ENCODE data around the gene ANAPC5. TPM values are rescaled to one million over a fixed set of nuclear protein-coding genes. Genes with fewer than 3 reads are reported as not detected.
"Not testable (repeated sequence)": the region's sequence is repeated elsewhere in the genome, so short reads cannot be mapped to it uniquely, and the experiment has no call there.

The ANAPC5 gene
- polyA plus RNA-seq, 3 donors from 2014 or later: 150 to 248 (median 157) TPM

DNA sequence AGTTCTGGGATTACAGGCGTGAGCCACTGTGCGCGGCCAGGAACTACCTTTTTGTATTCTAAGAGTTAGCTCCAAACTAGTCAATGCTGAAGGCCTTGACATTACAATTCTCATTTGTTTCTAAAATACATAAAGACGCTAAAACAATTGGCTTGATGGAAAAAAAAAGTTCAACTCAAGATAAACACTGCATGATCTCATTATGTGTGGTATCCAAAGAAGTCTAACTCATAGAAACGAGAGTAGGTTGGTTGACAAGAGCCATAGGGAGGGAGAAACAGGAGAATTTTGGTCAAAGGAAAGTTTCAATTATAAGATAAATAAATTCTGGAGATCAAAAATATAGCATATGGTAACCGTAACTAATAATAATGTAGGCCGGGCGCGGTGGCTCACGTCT is 27.7 kb upstream of the ANAPC5 start:
- H3K4me1 Mint-ChIP-seq: no peaks in the 10 kb centered on the region
- no peaks in the 10 kb centered on the region for H3K9me3 Mint-ChIP-seq
- no peak overlapping the region for H3K27ac Mint-ChIP-seq
- peaks cover 0 to 4% (median 2%) of the 10 kb centered on the region in 3 donors for H3K27me3 Mint-ChIP-seq (ENCODE audit: low read depth in 3 of 3)
- no peak for DNase-seq
- H3K36me3 Mint-ChIP-seq: no peaks in the 10 kb centered on the region
- H3K4me3 Mint-ChIP-seq: no peak overlapping the region

GRCh38 chr12:121378736-121379135 is 26.5 kb upstream of the ANAPC5 start:
- no peak for DNase-seq
- Mint-ChIP-seq H3K4me1 (peaks cover 0 to 3% of the 10 kb centered on the region in 2 donors), H3K36me3 (no peaks in the 10 kb centered on the region), H3K27ac (no peak overlapping the region), H3K4me3 (no peak overlapping the region), H3K27me3 (ENCODE audit: low read depth in 3 of 3) (peaks cover 0 to 4% (median 2%) of the 10 kb centered on the region in 3 donors), H3K9me3 (no peaks in the 10 kb centered on the region)

DNA sequence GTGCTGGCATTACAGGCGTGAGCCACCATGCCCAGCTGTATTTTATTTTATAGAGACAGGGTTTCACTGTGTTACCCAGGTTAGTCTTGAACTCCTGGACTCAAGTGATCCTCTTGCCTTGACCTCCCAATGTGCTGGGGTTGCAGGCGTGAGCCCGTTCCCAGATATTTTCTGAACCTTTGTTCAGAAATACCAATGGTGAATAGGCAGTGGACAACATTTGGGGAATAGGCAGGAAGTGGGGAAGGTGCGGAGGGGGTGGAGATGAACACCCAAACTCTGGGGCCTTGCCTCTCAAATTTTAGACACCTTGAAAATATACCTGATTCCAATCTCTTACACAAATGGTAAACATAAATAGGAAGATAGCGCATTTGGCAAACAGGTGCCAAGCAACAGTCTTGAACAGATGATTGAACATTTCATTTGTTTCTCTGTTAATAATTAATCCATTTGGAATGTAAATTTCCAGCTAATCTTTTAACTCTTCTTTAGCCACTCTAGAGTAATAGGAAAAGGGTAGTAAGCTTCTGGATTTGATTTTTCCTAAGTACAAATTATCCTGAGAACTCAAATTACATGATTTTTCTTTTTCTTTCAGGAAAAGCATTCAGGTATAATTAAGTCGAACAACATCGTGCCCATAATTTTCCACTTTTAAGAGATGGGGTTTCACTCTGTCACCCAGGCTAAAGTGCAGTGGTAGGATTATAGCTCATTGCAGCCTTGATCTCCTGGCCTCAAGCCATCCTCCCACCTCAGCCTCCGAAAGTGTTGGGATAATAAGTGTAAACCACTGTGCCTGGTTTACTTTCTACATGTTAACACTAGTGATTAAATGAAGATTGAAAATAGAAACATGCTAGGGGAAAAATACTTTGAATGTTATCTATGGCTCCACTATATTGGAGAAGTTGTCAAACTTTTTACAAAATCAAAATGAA is 24.8 kb upstream of the ANAPC5 start:
- H3K27me3 Mint-ChIP-seq (ENCODE audit: low read depth in 3 of 3): peaks cover 2 to 4% (median 3%) of the 10 kb centered on the region in 3 donors
- no peaks in the 10 kb centered on the region for H3K36me3 Mint-ChIP-seq
- H3K27ac Mint-ChIP-seq: no peak overlapping the region
- peaks cover 0 to 8% of the 10 kb centered on the region in 2 donors for H3K4me1 Mint-ChIP-seq
- no peaks in the 10 kb centered on the region for H3K9me3 Mint-ChIP-seq
- no peak overlapping the region for H3K4me3 Mint-ChIP-seq
- no peak for DNase-seq

GRCh38 chr12:121374945-121375584 is 22.9 kb upstream of the ANAPC5 start:
- not testable (repeated sequence) for DNase-seq; H3K27me3 Mint-ChIP-seq (ENCODE audit: low read depth in 3 of 3); H3K36me3 Mint-ChIP-seq; H3K4me1 Mint-ChIP-seq; H3K9me3 Mint-ChIP-seq; H3K4me3 Mint-ChIP-seq; H3K27ac Mint-ChIP-seq

DNA sequence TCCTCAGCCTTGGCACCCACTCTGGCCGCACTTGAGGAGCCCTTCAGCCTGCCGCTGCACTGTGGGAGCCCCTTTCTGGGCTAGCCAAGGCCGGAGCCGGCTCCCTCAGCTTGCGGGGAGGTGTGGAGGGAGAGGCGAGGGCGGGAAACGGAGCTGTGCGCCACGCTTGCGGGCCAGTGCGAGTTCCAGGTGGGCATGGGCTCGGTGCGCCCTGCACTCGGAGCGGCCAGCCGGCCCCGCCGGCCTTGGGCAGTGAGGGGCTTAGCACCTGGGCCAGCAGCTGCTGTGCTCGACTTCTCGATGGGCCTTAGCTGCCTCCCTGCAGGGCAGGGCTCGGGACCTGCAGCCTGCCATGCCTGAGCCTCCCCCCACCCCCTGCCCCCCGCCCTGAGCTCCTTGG is 22.1 kb upstream of the ANAPC5 start:
- not testable (repeated sequence) for H3K27ac Mint-ChIP-seq; H3K4me3 Mint-ChIP-seq; DNase-seq; H3K27me3 Mint-ChIP-seq (ENCODE audit: low read depth in 3 of 3); H3K9me3 Mint-ChIP-seq; H3K4me1 Mint-ChIP-seq; H3K36me3 Mint-ChIP-seq

- Mint-ChIP-seq H3K4me3 (peak overlapping the region in 4 of 5 donors; percentile 12 to 38 (median 21)), H3K27me3 (ENCODE audit: low read depth in 3 of 3) (peaks cover 0 to 5% (median 4%) of the 10 kb centered on the region in 3 donors), H3K27ac (no peak overlapping the region), H3K36me3 (peaks cover 0 to under 1% (median 0%) of the 10 kb centered on the region in 3 donors), H3K4me1 (peaks cover 0 to 8% of the 10 kb centered on the region in 2 donors), H3K9me3 (no peaks in the 10 kb centered on the region)
- peak; percentile 20 to 41 (median 37) for DNase-seq
Observed at GRCh38 chr12:121373755-121374154, 21.5 kb upstream of the ANAPC5 start.

- no peaks in the 10 kb centered on the region for H3K9me3 Mint-ChIP-seq
- peaks cover 0 to 7% (median 6%) of the 10 kb centered on the region in 3 donors for H3K27me3 Mint-ChIP-seq (ENCODE audit: low read depth in 3 of 3)
- no peak for DNase-seq
- no peak overlapping the region for H3K27ac Mint-ChIP-seq
- peaks cover 0 to 5% (median 0%) of the 10 kb centered on the region in 3 donors for H3K36me3 Mint-ChIP-seq
- H3K4me1 Mint-ChIP-seq: peaks cover 0 to 8% of the 10 kb centered on the region in 2 donors
- no peak overlapping the region for H3K4me3 Mint-ChIP-seq
Observed at GRCh38 chr12:121371404-121371803, 19.2 kb upstream of the ANAPC5 start.

DNA sequence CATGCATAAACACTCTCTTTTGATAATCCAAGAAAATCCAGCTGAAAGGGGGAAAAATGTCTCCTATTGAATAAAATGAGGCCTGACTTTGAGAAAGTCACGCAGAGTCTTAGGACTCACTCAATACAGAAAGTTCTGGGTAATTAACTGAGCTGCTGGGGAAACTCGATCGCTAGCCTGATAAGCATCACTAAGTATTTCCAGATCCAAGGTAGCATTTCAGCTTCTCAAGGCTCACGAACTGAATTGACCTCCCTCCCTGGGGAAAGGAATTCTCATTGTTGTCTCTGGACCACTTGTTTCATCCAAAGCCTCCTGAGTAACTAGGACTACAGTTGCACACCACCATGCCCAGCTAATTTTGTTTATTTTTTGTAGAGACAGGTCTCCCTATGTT is 13.8 kb upstream of the ANAPC5 start:
- Mint-ChIP-seq H3K36me3 (peaks cover 0 to 5% (median 0%) of the 10 kb centered on the region in 3 donors), H3K27ac (no peak overlapping the region)

GRCh38 chr12:121365416-121366062 is 13.3 kb upstream of the ANAPC5 start:
- H3K27ac Mint-ChIP-seq: no peak overlapping the region
- DNase-seq: no peak
- peaks cover 2 to 11% (median 5%) of the 10 kb centered on the region in 3 donors for H3K27me3 Mint-ChIP-seq (ENCODE audit: low read depth in 3 of 3)
- H3K36me3 Mint-ChIP-seq: peaks cover 0 to 5% (median 0%) of the 10 kb centered on the region in 3 donors
- no peak overlapping the region for H3K4me3 Mint-ChIP-seq
- peaks cover 0 to 1% (median 0%) of the 10 kb centered on the region in 6 donors for H3K9me3 Mint-ChIP-seq
- no peaks in the 10 kb centered on the region for H3K4me1 Mint-ChIP-seq

More for the DNA sequence above, 13.8 kb upstream of the ANAPC5 start:
- Mint-ChIP-seq H3K9me3 (peaks cover 0 to 1% (median 0%) of the 10 kb centered on the region in 6 donors), H3K27me3 (ENCODE audit: low read depth in 3 of 3) (peaks cover 2 to 11% (median 6%) of the 10 kb centered on the region in 3 donors), H3K4me1 (no peaks in the 10 kb centered on the region), H3K4me3 (no peak overlapping the region)
- DNase-seq: no peak

DNA sequence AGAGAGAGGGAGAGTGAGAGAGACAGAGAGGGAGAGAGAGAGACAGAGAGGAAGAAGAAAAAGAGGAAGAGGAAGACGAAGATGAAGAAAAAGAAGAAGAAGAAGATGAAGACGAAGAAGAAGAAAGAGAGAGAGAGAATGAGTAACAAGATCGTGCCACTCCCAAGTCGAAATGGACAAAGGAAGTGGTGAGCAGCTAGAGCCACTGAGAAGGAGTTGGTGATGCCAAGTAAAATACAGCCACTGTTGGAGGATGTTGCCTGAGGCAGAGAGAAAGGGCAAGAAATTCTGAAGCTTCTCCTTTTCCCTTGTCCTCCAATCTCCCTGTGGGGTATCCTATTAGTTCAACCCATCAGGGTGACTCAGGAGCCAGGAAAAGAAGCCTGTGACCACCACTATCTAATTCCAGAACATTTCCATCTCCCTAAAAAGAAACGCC is 12.5 kb upstream of the ANAPC5 start:
- Mint-ChIP-seq H3K9me3 (peaks cover 0 to 1% (median 0%) of the 10 kb centered on the region in 6 donors), H3K27ac (peak overlapping the region in 1 of 6 donors; percentile 10), H3K4me3 (no peak overlapping the region), H3K4me1 (no peaks in the 10 kb centered on the region), H3K36me3 (peaks cover 0 to 5% (median 0%) of the 10 kb centered on the region in 3 donors), H3K27me3 (ENCODE audit: low read depth in 3 of 3) (peaks cover 2 to 11% (median 5%) of the 10 kb centered on the region in 3 donors)
- no peak for DNase-seq

DNA sequence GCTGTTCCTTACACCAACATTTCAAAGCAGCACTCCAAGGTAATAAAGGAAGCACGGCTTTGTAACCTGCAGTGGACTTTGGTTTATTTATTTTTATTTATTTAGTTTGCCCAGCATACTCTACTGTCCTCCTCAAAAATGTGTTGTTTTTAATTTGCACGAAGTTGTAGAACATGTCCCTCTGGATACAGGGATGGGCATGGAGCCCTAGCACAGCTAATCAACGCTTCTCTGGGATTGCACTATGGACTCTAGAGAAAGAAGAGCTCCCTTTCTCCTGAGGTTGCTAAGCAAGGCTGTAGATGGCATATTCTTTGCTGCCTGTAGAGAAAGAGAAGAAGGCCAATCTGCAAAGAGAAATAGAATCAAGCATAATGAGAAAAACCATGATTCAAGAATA is 5.9 kb upstream of the ANAPC5 start:
- Mint-ChIP-seq H3K9me3 (no peaks in the 10 kb centered on the region), H3K36me3 (no peaks in the 10 kb centered on the region), H3K4me1 (peaks cover 2 to 3% of the 10 kb centered on the region in 2 donors), H3K4me3 (no peak overlapping the region), H3K27me3 (ENCODE audit: low read depth in 3 of 3) (peaks cover 2 to 7% (median 3%) of the 10 kb centered on the region in 3 donors), H3K27ac (no peak overlapping the region)
- no peak for DNase-seq

- Mint-ChIP-seq H3K9me3 (no peaks in the 10 kb centered on the region), H3K27me3 (ENCODE audit: low read depth in 3 of 3) (peaks cover 4 to 11% (median 5%) of the 10 kb centered on the region in 3 donors), H3K27ac (no peak overlapping the region), H3K4me1 (peaks cover 8 to 11% of the 10 kb centered on the region in 2 donors), H3K4me3 (no peak overlapping the region), H3K36me3 (no peaks in the 10 kb centered on the region)
- DNase-seq: no peak
Observed at GRCh38 chr12:121357331-121357730, 5.1 kb upstream of the ANAPC5 start.

DNA sequence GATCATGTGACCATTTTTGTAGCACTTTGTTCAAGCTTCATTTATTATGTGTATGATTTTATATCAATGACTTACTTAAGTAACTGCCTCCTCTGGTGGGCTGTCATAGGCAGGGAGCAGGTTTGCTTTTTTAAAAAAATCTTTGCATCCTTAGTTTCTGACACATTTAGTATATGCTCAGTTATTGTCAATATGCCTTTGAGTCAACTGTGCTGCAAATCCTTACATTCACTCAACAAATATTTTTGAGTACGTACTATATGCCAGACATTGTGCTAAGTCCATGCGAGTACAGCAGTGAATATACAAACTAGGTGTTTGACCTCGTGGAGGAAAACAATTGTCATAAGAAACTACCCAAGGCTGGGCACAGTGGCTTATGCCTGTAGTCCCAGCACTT is 4.4 kb upstream of the ANAPC5 start:
- H3K27ac Mint-ChIP-seq: peak overlapping the region in 1 of 6 donors; percentile 4
- no peaks in the 10 kb centered on the region for H3K36me3 Mint-ChIP-seq
- no peaks in the 10 kb centered on the region for H3K9me3 Mint-ChIP-seq
- DNase-seq: no peak
- peaks cover 6 to 18% (median 6%) of the 10 kb centered on the region in 3 donors for H3K27me3 Mint-ChIP-seq (ENCODE audit: low read depth in 3 of 3)
- H3K4me1 Mint-ChIP-seq: peaks cover 15 to 17% of the 10 kb centered on the region in 2 donors
- no peak overlapping the region for H3K4me3 Mint-ChIP-seq

Data from immature natural killer cell (primary cell).